ENCODE data around the gene LDLRAD4.

LDLRAD4 gene

DNA sequence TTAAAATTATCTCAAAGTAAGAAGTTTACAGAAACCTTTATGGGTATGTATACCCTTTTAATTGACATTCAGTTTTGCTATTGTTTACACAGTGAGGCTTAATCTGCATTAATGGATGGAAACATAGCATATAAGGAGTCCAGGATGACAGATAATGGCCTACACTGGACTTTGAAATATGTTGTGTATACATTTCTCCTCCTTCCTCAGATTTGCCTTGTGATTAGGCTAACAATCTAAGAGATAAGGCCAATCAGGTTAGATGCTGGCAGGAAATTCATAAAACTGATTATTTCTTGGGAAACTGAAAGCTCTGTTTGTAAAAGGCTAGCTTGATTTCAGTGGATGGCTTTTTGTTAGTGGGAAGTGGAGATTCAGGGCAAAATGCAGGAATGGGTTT is 191.9 kb downstream of the LDLRAD4 start:
- no peak for DNase-seq (ENCODE audit: low read depth)
- in situ Hi-C loops (cut with HindIII; ENCODE audit: low sequenced_read_pairs), result no loop called here

DNA sequence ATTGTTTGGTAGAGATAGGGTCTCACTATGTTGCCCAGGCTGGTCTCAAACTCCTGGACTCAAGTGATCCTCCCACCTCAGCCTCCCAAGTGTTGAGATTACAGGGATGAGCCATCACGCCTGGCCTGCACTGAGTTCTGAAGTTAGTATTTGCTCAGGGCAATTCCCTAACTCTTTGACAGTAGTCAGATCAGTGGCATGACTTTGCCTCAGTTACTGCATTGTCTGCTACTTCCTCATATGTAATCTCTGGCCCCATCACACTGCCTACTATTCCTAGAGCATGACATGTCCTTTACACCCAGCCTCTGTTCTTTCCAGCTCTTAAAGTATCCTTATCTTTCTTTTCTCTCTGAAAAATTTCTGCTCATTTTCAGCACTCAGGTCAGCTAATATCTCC is 193.5 kb downstream of the LDLRAD4 start:
- in situ Hi-C loops (cut with HindIII; ENCODE audit: low sequenced_read_pairs), result no loop called here
- TF ChIP-seq, protein P1, sequence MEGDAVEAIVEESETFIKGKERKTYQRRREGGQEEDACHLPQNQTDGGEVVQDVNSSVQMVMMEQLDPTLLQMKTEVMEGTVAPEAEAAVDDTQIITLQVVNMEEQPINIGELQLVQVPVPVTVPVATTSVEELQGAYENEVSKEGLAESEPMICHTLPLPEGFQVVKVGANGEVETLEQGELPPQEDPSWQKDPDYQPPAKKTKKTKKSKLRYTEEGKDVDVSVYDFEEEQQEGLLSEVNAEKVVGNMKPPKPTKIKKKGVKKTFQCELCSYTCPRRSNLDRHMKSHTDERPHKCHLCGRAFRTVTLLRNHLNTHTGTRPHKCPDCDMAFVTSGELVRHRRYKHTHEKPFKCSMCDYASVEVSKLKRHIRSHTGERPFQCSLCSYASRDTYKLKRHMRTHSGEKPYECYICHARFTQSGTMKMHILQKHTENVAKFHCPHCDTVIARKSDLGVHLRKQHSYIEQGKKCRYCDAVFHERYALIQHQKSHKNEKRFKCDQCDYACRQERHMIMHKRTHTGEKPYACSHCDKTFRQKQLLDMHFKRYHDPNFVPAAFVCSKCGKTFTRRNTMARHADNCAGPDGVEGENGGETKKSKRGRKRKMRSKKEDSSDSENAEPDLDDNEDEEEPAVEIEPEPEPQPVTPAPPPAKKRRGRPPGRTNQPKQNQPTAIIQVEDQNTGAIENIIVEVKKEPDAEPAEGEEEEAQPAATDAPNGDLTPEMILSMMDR (IDR thresholded peaks at IDR 0.05; ENCODE audit: low read depth, low read length, missing control alignments), result no peak
- H3K4me3 ChIP-seq (ENCODE audit: low read depth, low read length), result no peak overlapping the region
- no peak for DNase-seq (ENCODE audit: low read depth)

More for the DNA sequence above, 191.9 kb downstream of the LDLRAD4 start:
- TF ChIP-seq, protein P1 (IDR thresholded peaks at IDR 0.05; ENCODE audit: low read depth, low read length, missing control alignments), result no peak
- no peak overlapping the region for H3K4me3 ChIP-seq (ENCODE audit: low read depth, low read length)

DNA sequence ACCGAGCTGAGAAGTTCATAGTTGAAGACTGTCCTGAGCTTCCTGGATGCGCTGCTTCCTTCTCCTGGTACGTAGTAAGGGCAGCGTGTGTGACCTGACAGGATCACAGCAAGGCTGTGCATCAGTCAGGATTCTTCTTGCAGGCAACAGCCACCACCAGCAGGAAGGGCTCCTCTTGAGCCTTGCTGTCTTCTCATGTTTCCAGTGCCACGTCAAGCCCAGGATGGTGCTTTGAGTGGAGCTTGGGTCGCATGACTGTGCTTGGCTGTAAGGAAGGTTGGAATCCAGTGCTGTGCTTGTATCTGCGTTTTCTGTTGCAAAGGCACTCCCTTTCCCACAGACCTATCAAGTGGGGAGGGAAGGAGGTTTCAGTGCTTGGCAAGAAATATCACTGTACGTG is 194.3 kb downstream of the LDLRAD4 start:
- no peak overlapping the region for H3K4me3 ChIP-seq (ENCODE audit: low read depth, low read length)
- no peak for DNase-seq (ENCODE audit: low read depth)
- TF ChIP-seq, protein P1 (IDR thresholded peaks at IDR 0.05; ENCODE audit: low read depth, low read length, missing control alignments), result no peak
- in situ Hi-C loops (cut with HindIII; ENCODE audit: low sequenced_read_pairs), result no loop called here

DNA sequence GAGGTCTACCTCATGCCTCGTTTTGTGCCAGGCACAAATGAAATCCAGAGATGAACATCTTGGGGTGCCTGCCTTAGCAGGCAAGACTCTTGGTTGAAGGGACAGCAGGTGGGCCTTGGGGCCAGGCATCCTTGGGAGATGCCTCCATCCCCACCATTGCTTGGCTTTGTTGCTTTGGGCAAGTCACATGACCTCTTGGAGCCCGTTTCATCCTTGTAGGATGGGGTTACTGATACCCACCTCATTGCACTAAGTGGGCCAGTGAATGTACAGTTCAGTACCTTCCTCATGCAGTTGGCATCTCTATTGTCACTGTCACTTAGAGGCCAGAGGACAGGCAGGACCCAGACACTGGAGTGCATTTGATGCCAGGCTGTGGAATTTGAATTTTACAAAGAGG is 195.5 kb downstream of the LDLRAD4 start:
- DNase-seq (ENCODE audit: low read depth), result no peak
- TF ChIP-seq, protein P1 (IDR thresholded peaks at IDR 0.05; ENCODE audit: low read depth, low read length, missing control alignments), result no peak
- in situ Hi-C loops (cut with HindIII; ENCODE audit: low sequenced_read_pairs), result no loop called here
- no peak overlapping the region for H3K4me3 ChIP-seq (ENCODE audit: low read depth, low read length)

DNA sequence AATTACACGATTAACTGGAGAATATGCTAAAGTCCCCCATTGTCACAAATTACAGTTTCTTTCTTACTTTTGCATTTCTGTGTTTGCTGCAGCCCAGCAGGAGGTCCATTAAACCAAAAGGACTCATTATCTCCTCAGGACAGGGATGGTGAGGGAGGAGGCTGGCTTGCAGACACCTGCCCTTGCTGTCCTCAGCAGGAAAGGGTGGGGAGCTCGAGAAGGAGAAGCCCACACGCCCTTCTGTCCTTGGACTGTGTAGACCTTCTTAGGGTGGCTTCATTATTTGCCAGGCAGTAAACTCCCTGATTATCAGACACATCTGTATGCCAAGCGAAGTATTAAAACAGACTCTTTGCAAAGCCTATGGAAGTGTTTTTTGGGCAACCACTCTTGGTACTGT is 196.0 kb downstream of the LDLRAD4 start:
- no peak overlapping the region for H3K4me3 ChIP-seq (ENCODE audit: low read depth, low read length)
- no peak for DNase-seq (ENCODE audit: low read depth)
- TF ChIP-seq, protein P1 (IDR thresholded peaks at IDR 0.05; ENCODE audit: low read depth, low read length, missing control alignments), result no peak
- in situ Hi-C loops (cut with HindIII; ENCODE audit: low sequenced_read_pairs), result no loop called here

DNA sequence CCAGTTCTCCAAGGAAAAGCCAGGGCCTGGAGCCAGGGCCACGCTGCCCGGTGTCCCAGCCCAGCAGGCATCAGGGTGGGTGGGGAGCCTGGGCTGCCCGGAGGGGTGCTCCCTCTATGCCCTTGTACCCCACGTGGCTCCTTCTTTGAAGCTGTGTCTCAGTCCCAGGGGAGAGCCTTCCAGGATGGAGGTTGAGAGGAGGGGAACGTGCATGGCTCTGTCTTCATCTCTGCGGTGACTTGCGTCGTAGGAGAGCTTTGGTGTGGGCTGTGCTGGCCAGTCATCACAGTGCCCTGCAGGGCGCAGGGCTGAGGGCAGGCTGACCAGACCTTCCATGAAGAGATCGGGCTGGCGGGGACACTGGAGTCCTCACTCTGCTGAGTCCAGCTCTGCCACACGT is 197.2 kb downstream of the LDLRAD4 start:
- TF ChIP-seq, protein P1 (IDR thresholded peaks at IDR 0.05; ENCODE audit: low read depth, low read length, missing control alignments), result no peak
- DNase-seq (ENCODE audit: low read depth), result no peak
- in situ Hi-C loops (cut with HindIII; ENCODE audit: low sequenced_read_pairs), result no loop called here
- no peak overlapping the region for H3K4me3 ChIP-seq (ENCODE audit: low read depth, low read length)

DNA sequence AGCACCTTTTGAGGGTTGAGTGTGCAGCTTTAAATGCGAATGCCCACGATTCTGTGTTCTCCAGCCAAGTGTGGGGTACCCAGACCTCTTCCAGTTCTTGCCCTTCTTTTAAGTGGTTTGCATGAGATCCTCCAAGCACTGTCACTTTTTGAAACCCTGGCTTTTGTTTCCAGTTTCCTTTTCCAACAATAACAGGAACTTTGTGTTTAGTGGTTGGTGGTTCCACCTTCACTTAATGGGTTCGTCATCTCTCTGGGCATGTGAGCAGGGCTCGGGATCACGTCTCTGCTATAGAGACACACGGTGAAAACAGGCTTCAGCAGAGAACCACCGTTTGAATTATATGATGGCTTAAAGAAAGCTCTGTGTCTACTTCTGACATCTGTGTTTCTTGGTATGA is 197.6 kb downstream of the LDLRAD4 start:
- in situ Hi-C loops (cut with HindIII; ENCODE audit: low sequenced_read_pairs), result no loop called here
- DNase-seq (ENCODE audit: low read depth), result no peak
- TF ChIP-seq, protein P1 (IDR thresholded peaks at IDR 0.05; ENCODE audit: low read depth, low read length, missing control alignments), result no peak
- H3K4me3 ChIP-seq (ENCODE audit: low read depth, low read length), result no peak overlapping the region

All from astrocyte of the cerebellum (primary cell).